CD4-positive, alpha-beta T cell (primary cell): Measurements from ENCODE around the gene F12. TPM values are rescaled to one million over a fixed set of nuclear protein-coding genes. Genes with fewer than 3 reads are reported as not detected.

Experiments used
- ATAC-seq: fragments of 200-7000 bp; cut with Tn5 transposase; one replicate; pipeline ENCODE4 v1.10.0; 2022; ENCODE audit warnings: mild to moderate bottlenecking; ENCODE audit not compliant: poor library complexity
- CTCF ChIA-PET: fragments of 350-600 bp; sonication (Branson Sonifier 250); formaldehyde crosslinking; loops from one replicate; lab custom pipeline; 2021; ENCODE audit warnings: antibody characterized with exemption, inconsistent platforms; lab: Charles Lee
- POLR2A ChIA-PET: fragments of 350-600 bp; sonication (Branson Sonifier 250); formaldehyde crosslinking; loops from one replicate; lab custom pipeline; 2021; ENCODE audit warnings: antibody characterized with exemption, inconsistent platforms; lab: Charles Lee
- DNase-seq, 14 experiments: peaks; one replicate each; pipeline ENCODE4 v3.0.0-alpha.2; 2013 to 2020; ENCODE audit warnings: mixed read lengths in 2 of 14
- H3K27ac ChIP-seq, 2 donors: one replicate each; pipeline versions ENCODE4 v1.5.1 to v1.7.0; 2013; ENCODE audit warnings: low read length in 2 of 2, low read depth in 1 of 2, mild to moderate bottlenecking in 1 of 2
- H3K27me3 ChIP-seq, 2 experiments: 1 replicate in 1 of 2; 2 replicates in 1 of 2; pipeline versions ENCODE4 v1.6.1 to v1.7.0; 2013; ENCODE audit warnings: low read length in 2 of 2, control low read depth in 1 of 2, mild to moderate bottlenecking in 1 of 2, moderate library complexity in 1 of 2; ENCODE audit not compliant: insufficient read depth in 2 of 2, control insufficient read depth in 1 of 2
- H3K36me3 ChIP-seq: one replicate; pipeline ENCODE4 v1.6.1; 2013; ENCODE audit warnings: low read length, control low read depth; ENCODE audit not compliant: insufficient read depth
- H3K4me1 ChIP-seq: one replicate; pipeline ENCODE4 v1.6.1; 2013; ENCODE audit warnings: low read length, control low read depth; ENCODE audit not compliant: insufficient read depth
- H3K4me3 ChIP-seq: one replicate; pipeline ENCODE4 v1.5.1; 2013; ENCODE audit warnings: mild to moderate bottlenecking, low read length, moderate library complexity
- H3K9me3 ChIP-seq, 2 experiments: 1 replicate in 1 of 2; 2 replicates in 1 of 2; pipeline versions ENCODE4 v1.6.1 to v1.7.0; 2013; ENCODE audit warnings: low read length in 2 of 2, mild to moderate bottlenecking in 2 of 2, control low read depth in 1 of 2, moderate library complexity in 1 of 2; ENCODE audit not compliant: control insufficient read depth in 1 of 2, insufficient read depth in 1 of 2
- H3K27ac Mint-ChIP-seq: one replicate; pipeline ENCODE4 v1.8.0; 2020; ENCODE audit warnings: mixed read lengths
- H3K27me3 Mint-ChIP-seq: one replicate; pipeline ENCODE4 v1.8.0; 2021; ENCODE audit warnings: mixed read lengths
- H3K36me3 Mint-ChIP-seq: one replicate; pipeline ENCODE4 v1.8.0; 2021; ENCODE audit warnings: low read depth, mixed read lengths
- H3K4me1 Mint-ChIP-seq: one replicate; pipeline ENCODE4 v1.8.0; 2021; ENCODE audit warnings: low read depth, mixed read lengths
- H3K4me3 Mint-ChIP-seq: one replicate; pipeline ENCODE4 v1.8.0; 2020; ENCODE audit warnings: mild to moderate bottlenecking, mixed read lengths
- H3K9me3 Mint-ChIP-seq: one replicate; pipeline ENCODE4 v1.8.0; 2020; ENCODE audit warnings: mixed read lengths
- CTCF ChIP-seq: fragments of 200-600 bp; IDR thresholded peaks from one replicate; pipeline ENCODE4 v1.8.0; 2022; ENCODE audit warnings: antibody characterized with exemption, mild to moderate bottlenecking
- intact Hi-C, 2 experiments: fragments of 100-400 bp; cut with DNase I in 1 of 2; cut with micrococcal nuclease in 1 of 2; formaldehyde crosslinking; loops; one replicate each; pipeline versions ENCODE4 v1.15.1 to v1.9.0; 2023 to 2025; cut with DNase I, micrococcal nuclease
- total RNA-seq, 174 experiments: library from RNA in 2 of 174; stranded (reverse) in 2 of 174; gene quantifications; one replicate each; pipeline ENCODE4 v1.2.3 and lab custom pipeline; 2021 to 2026

The F12 gene
- total RNA-seq, 2 experiments from 2014 or later = 0.20 to 0.60 TPM

DNA sequence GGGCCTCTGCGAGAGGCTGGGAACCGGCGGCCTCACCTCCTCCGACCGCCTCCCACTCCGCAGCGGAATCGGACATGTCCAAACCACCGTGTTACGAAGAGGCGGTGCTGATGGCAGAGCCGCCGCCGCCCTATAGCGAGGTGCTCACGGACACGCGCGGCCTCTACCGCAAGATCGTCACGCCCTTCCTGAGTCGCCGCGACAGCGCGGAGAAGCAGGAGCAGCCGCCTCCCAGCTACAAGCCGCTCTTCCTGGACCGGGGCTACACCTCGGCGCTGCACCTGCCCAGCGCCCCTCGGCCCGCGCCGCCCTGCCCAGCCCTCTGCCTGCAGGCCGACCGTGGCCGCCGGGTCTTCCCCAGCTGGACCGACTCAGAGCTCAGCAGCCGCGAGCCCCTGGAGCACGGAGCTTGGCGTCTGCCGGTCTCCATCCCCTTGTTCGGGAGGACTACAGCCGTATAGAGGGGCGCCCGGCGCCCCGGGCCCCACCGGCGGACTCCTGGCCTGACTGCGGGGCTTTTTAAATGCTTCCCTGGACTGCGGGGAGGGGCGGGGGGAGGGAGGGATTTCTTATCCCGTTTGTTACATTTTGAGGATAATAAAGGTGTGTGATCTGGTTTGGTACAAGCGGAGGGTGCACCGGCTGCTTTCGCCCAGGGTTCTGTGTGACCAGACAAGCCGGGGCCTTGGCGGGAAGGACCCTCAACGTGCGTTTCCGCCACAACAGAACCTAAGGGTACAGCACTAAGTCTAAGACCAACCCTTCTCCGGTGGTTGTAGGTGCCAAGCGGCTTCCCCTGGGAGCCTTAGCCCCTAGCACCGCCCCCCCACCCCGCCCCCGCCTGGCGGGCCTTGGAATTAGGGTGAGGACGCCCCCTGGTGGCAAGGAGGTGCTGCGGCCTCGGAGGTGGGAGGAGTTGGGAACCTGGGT lies 46.6 kb upstream of the F12 start:
- H3K9me3 Mint-ChIP-seq = no peaks in the 10 kb centered on the region
- H3K4me1 Mint-ChIP-seq = peaks cover 37% of the 10 kb centered on the region
- Histone ChIP-seq H3K36me3 (no peaks in the 10 kb centered on the region), H3K27me3 (no peaks in the 10 kb centered on the region), H3K4me1 (peaks cover 46% of the 10 kb centered on the region), H3K9me3 (no peaks in the 10 kb centered on the region), H3K27ac (peak overlapping the region; percentile 80 to 95), H3K4me3 (peak overlapping the region; percentile 71)
- intact Hi-C loops = loop anchor here (1.0 to 5.0 kb wide), 7 partner anchors 30 to 145 kb away; partner anchors contain the start of genes GRK6 (in 1 of the 2), MXD3 (in 1 of the 2) and PDLIM7 (in 1 of the 2)
- ChIA-PET POLR2A (interaction anchor here (0.7 to 14.1 kb wide), 19 partner anchors 8 to 323 kb away, joined by 3 to 435 read pairs (median 6); partner anchors contain the start of genes F12, GRK6, LMAN2 and PDLIM7), CTCF (interaction anchor here (0.7 to 16.6 kb wide), 25 partner anchors 10 to 143 kb away, joined by 3 to 352 read pairs (median 4); partner anchors contain the start of genes F12, GRK6, PDLIM7 and PFN3)
- peak; percentile 28 for ATAC-seq
- H3K36me3 Mint-ChIP-seq = peaks cover 8% of the 10 kb centered on the region
- no peaks in the 10 kb centered on the region for H3K27me3 Mint-ChIP-seq
- peak; percentile 99 for TF ChIP-seq CTCF
- peak overlapping the region; percentile 93 for H3K27ac Mint-ChIP-seq
- peak overlapping the region; percentile 91 for H3K4me3 Mint-ChIP-seq
- peak; percentile 89 to 99 (median 96) for DNase-seq

GRCh38 chr5:177455036-177455660 lies 45.8 kb upstream of the F12 start:
- CTCF ChIA-PET = interaction anchor here (0.7 to 16.6 kb wide), 23 partner anchors 11 to 143 kb away, joined by 3 to 352 read pairs (median 5); partner anchors contain the start of genes F12, GRK6, PDLIM7 and PFN3
- no peaks in the 10 kb centered on the region for H3K9me3 ChIP-seq
- peaks cover 8% of the 10 kb centered on the region for H3K36me3 Mint-ChIP-seq
- no peaks in the 10 kb centered on the region for H3K9me3 Mint-ChIP-seq
- DNase-seq = peak; percentile 86 to 96 (median 92)
- H3K27ac Mint-ChIP-seq = peak overlapping the region; percentile 93
- peak overlapping the region; percentile 74 for H3K4me3 Mint-ChIP-seq
- peaks cover 43% of the 10 kb centered on the region for H3K4me1 Mint-ChIP-seq
- peak overlapping the region; percentile 90 to 95 for H3K27ac ChIP-seq
- no peaks in the 10 kb centered on the region for H3K36me3 ChIP-seq
- POLR2A ChIA-PET = interaction anchor here (0.7 to 14.1 kb wide), 21 partner anchors 7 to 322 kb away, joined by 3 to 435 read pairs (median 6); partner anchors contain the start of genes F12, GRK6, LMAN2 and PDLIM7
- intact Hi-C loops = loop anchor here in 1 of 2 experiments (1.0 to 5.0 kb wide), 2 partner anchors 29 to 138 kb away; partner anchors contain the start of gene GRK6
- H3K4me3 ChIP-seq = peak overlapping the region; percentile 71
- H3K4me1 ChIP-seq = peaks cover 46% of the 10 kb centered on the region
- no peaks in the 10 kb centered on the region for H3K27me3 Mint-ChIP-seq
- H3K27me3 ChIP-seq = no peaks in the 10 kb centered on the region
- ATAC-seq = peak; percentile 64
- TF ChIP-seq CTCF = peak; percentile 74
